HG03558 (cell line): ENCODE measurements around the gene MYO1E.

Experiments
- ATAC-seq: cut with Tn5 transposase; IDR thresholded peaks from one replicate; pipeline ENCODE4 v1.9.1; 2021; ENCODE audit warnings: moderate number of reproducible peaks; ENCODE audit not compliant: unreplicated experiment; ENCODE audit errors: extremely low read depth

MYO1E gene

GRCh38 chr15:59274126-59274970 is 98.3 kb downstream of the MYO1E start:
- no peak for ATAC-seq

DNA sequence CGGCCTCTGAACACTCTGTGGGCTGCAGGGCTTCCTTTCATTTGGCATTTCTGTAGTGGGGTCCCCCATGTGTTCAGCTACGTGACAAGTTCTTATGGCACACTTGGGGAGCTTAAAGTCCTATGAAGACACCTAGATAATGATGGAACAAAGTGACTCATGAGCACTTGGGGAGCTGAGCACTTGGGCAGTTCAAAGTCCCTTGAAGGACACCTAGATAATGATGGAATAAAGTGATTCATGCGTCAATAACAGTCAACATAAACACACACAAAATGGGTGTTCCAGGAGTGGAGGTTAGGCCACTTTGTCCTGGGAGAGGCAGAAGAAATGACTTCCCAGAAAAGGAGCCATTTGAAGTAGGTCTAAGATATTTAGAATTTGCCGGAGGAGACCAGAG is 99.4 kb downstream of the MYO1E start:
- ATAC-seq = no peak

GRCh38 chr15:59271595-59272201 is 101.0 kb downstream of the MYO1E start:
- ATAC-seq = no peak

- no peak for ATAC-seq
These were observed 103.7 kb downstream of the MYO1E start for GRCh38 chr15:59268852-59269407.

DNA sequence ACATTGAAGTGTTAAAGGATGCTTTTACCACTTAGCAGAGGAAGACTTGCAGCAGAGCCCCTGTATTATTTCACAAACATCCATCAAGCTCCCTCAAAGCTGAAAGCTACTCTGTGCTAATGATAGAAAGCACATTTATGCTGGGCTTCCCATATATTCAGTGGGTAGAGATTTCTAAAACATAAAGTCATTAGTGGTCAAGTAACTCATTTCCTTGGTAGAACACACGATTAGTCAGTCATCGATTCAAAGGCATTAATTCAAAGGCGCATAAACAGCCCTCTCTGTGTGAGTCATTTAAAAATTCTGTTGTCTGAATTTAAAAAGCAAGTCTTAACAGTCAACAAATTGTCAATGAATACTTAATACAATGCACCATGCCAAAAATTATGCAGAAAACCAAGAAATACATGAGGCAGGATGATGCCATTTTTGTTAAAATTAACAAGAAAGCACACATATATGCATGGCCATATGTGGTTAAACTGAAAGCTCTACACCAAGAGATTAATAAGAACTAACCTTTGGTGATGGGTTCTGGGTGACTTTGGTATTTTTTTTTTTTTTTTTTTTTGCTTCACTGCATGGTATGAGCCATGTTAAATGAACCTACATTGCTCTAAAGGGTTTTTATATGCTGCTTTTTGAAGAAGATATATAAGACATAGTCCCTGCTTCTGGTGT is 104.4 kb downstream of the MYO1E start:
- ATAC-seq = no peak

DNA sequence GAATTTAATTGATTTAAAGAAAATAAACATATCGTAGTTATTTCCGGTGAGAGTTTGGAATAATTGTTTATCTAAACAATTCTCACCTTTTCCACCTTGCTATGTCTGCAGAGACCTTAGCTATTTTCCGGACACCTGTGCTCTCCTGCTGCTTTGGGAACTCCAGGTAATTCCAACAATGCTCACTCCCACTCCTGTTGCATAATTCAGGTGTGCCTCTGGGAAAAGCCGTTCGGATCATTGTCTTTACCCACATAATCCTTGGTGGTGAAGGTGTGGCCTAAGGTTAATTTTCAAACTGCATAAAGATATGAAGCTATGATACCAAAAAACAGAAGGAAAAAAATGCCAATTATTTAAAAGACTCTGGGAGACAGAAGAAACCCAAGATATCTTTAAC is 106.6 kb downstream of the MYO1E start:
- ATAC-seq = no peak

GRCh38 chr15:59262316-59262715 is 110.4 kb downstream of the MYO1E start:
- no peak for ATAC-seq

GRCh38 chr15:59260090-59260489 is 112.6 kb downstream of the MYO1E start:
- no peak for ATAC-seq

DNA sequence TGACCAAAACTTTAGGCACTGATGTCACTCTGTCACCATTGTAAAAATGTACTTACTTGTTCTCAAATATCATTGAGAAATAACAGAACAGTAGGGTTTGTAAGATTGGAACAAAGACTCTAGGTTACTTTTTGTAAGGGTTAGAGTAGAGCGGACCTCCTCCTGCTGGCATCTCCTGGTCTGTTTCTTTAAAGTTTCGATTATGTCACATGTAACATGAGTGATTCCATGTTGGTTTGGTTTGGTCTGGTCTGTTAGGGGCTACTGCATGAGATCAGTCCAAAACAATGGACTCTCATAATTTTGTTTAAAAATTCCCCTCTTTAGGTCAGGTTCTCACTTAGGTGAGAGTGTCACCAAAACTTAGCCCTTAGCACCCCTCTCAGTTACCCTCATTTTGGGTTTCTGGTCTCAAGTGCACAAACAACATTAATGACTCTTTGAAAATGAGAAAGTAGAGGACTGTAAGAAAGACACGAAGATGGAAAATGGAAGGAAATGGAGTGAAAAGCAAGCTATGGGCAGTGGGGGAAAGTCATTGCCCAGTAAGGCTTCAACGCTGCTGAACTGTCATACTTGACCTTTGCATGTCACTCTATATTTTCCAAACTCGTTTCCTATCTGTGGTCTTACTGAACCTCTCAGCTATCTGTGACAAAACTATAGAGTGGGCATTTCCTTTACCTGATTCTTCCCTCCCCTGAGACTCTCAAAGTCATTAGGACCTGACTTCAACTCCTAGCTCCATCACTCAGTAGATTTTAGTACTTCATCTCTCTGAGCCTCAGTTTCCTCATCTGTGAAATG is 113.3 kb downstream of the MYO1E start:
- ATAC-seq = no peak

- no peak for ATAC-seq
These were observed 114.4 kb downstream of the MYO1E start for GRCh38 chr15:59258317-59258716.

DNA sequence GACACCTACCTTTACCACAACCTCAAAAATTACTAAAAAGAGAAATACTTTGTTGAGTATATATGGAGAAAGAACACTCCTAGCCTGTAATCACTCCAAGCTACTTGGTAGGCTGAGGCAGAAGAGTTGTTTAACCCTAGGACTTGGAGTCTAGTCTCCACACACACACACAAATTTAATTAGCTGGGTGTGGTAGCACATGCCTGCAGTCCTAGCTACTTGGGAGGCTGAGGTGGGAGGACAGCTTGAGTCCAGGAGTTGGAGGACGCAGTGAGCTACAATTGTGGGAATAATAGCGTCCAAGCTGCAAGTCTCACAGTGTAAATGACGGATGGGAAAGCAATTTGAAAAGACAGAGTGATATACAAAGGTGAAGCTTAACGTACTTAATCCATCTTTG is 115.5 kb downstream of the MYO1E start:
- no peak for ATAC-seq

DNA sequence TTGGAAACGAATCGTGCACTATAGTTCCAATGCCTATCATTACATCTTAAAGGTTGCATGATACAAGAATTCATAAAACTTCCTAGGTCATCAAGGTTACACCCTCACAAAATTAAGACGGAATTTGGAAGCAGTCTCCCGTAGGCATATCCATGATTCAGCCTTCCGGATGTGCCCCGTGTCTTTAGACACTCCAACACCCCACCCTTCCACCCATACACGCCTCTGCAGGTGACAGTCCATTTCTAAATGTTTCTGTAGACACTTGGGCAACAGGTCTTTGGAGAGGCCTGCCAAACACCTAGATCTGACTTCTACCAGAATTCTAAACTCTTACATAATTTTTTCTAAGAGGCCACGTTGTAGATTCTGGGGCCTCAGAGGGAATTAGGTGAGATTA is 116.2 kb downstream of the MYO1E start:
- no peak for ATAC-seq

GRCh38 chr15:59255680-59256336 is 116.9 kb downstream of the MYO1E start:
- ATAC-seq = no peak

DNA sequence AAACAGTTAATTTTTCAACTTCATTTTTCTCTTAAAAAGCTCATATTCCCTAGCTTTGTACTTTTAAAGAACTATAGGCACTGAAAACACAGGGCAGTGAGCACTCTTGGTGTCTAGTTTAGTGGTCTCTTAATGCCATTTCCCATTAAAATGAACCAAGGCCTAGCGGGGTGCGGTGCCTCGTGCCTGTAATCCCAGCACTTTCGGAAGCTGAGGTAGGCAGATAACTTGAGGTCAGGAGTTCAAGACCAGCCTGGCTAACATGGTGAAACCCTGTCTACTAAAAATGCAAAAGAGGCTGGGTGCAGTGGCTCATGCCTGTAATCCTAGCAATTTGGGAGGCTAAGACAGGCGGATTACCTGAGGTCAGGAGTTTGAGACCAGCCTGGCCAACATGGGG is 120.5 kb downstream of the MYO1E start:
- ATAC-seq = no peak

DNA sequence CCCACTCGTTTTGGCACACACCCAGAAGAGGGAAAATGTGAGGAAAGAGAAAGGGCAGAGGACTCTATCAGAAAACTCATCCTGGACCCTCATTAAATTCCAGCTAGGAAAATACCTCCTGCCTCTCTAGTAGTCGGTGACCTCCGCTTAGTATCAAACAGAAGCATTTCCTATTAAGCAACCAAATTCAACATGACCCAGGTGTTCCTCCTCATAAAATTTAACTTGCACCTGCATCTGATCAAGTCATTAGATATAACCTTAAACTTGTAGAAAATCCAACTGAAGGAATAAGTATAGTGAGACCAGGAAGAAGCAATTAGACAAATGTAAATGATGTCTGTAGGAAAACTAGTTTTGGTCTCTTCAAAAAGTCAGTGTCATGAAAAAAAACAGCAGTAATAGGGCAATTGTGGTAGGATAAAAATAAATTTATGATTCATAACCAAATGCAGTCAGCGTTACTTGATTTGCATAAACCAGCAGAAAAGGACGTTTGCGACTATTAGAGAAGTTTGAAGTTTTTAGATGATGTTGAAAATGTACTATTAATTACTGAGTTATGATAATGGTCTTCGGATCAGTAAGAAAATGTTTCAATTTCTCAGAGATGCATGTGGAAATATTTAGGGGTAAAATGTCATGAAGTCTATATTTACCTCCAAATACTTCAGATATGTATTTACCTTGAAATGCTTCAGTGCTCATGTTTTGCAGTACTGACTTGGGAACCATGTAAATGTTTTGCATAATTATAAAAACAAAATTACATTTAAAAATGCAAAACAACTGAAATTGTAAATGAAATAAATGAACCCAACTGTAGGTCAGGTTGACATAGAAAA is 121.4 kb downstream of the MYO1E start:
- ATAC-seq = peak; percentile 32

- ATAC-seq = no peak
These were observed 122.4 kb downstream of the MYO1E start for GRCh38 chr15:59250249-59250648.

- no peak for ATAC-seq
These were observed 122.9 kb downstream of the MYO1E start for GRCh38 chr15:59249816-59250215.

DNA sequence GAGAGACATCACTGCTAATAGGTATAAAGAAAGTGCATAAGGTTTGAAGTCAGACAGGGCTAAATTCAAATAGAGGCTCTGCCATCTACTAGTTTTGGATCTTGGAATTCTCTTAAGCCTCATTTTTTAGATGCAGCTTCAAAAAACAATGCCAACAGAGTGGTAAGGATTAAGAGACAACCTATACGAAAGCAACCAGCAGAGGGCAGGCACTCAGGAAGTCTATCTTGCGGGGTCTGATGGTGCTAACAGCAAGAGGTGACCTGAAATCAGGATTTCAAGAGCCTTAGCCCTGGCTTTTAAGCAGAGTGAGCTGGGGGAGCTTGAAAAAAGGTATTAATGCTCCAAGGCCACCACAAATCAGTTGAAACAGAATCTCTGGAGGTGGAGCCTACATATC is 125.3 kb downstream of the MYO1E start:
- no peak for ATAC-seq

GRCh38 chr15:59245559-59245958 is 127.1 kb downstream of the MYO1E start:
- ATAC-seq = no peak
